ENCODE measurements around the gene FDX2. TPM values are rescaled to one million over a fixed set of nuclear protein-coding genes. Genes with fewer than 3 reads are reported as not detected.

FDX2 gene
- total and polyA plus RNA-seq, 2 of the 13 experiments (the other 11 are each of a cell fraction or from before 2014, with no cell fraction given), result 21.0 to 24.7 TPM

DNA sequence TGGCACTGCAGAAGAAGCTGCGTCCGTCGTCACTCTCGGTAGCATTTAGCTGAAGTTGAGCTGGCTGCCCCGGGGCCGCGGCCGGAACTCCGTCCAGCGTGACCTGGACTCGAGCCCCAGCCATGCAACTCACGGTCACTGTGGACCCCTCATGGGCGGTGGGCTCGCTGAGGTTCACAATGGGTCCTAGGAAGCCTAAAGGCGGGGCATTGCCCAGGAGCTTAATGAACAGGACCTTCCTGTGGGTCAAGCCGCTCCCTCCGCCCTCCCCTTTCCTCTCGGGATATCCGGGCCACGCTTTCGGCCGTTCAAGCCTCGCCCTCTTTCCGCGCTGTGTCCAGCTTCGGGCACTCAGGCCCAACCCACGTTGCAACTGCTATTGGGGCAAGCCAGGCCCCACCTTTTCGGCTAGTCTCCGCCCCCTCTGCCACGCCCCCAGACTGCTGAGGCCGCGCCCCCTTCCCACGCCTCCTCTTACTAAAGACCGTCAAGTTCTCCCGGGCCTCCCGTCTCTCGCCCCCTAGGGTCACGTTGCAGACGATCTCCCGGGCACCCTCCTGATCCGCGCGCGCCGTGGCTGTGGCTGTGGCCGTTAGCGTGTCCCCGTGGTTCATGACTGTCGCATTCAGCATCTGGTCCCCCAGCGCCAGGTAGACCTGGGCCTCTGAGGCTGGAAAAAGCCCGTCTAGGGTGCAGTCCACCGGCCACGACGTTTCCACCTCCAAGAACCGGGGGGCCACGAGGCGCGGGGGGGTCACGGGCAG, 19.0 kb upstream of the FDX2 start (continued):
- TF ChIP-seq CCAR2 (optimal IDR thresholded peaks at IDR 0.05; ENCODE audit: low read depth, low read length) (no peak), ZNF644 (CRISPR knock-in tag; IDR thresholded peaks at IDR 0.05; ENCODE audit: low read depth) (no peak), HNRNPUL1 (IDR thresholded peaks at IDR 0.05; ENCODE audit: low read depth, low read length) (no peak), ZFP90 (CRISPR knock-in tag; IDR thresholded peaks at IDR 0.05; ENCODE audit: borderline replicate concordance) (peak; percentile 61; the same call in 1 of the 2 replicates), ZNF598 (CRISPR knock-in tag; IDR thresholded peaks at IDR 0.05; ENCODE audit: borderline replicate concordance) (0 out of 2 replicates have a peak, but pooled peaks have one; percentile 10), ZNF234 (CRISPR knock-in tag; conservative IDR thresholded peaks at IDR 0.05) (0 out of 2 replicates have a peak, but pooled peaks have one; percentile 68), SP1 (IDR thresholded peaks at IDR 0.05) (no peak), SP1 (CRISPR knock-in tag; IDR thresholded peaks at IDR 0.05) (peak; percentile 75), GABPA (IDR thresholded peaks at IDR 0.05; ENCODE audit: low read depth, low read length) (peak; percentile 33; the same call in 1 of the 2 replicates), GABPA (CRISPR knock-in tag; IDR thresholded peaks at IDR 0.05; ENCODE audit: low read depth) (peak; percentile 48; the same call in 1 of the 2 replicates), TOPORS (CRISPR knock-in tag; IDR thresholded peaks at IDR 0.05) (no peak), HCFC1 (IDR thresholded peaks at IDR 0.05; ENCODE audit: low read depth, low read length) (no peak), ZFP1 (CRISPR knock-in tag; IDR thresholded peaks at IDR 0.05) (no peak), ZNF564 (CRISPR knock-in tag; IDR thresholded peaks at IDR 0.05) (peak; percentile 79), PPARG (CRISPR knock-in tag; conservative IDR thresholded peaks at IDR 0.05) (no peak)
- TF ChIP-seq, protein P1, sequence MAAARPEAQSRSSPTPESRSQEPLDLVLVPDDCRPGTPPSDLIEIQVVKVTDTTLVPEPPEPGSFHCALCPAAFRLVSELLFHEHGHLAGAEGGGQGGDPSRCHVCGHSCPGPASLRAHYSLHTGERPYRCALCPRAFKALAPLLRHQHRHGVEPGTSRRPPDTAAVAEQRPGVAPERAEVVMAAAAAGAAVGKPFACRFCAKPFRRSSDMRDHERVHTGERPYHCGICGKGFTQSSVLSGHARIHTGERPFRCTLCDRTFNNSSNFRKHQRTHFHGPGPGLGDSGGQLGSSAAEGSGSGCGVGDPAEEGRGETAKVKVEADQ (CRISPR knock-in tag; IDR thresholded peaks at IDR 0.05; ENCODE audit: borderline replicate concordance), result no peak
- TF ChIP-seq, protein P2, sequence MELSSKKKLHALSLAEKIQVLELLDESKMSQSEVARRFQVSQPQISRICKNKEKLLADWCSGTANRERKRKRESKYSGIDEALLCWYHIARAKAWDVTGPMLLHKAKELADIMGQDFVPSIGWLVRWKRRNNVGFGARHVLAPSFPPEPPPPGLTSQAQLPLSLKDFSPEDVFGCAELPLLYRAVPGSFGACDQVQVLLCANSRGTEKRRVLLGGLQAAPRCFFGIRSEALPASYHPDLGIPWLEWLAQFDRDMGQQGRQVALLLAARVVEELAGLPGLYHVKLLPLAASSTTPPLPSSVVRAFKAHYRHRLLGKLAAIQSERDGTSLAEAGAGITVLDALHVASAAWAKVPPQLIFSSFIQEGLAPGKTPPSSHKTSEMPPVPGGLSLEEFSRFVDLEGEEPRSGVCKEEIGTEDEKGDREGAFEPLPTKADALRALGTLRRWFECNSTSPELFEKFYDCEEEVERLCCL (CRISPR knock-in tag; IDR thresholded peaks at IDR 0.05; ENCODE audit: borderline replicate concordance), result 0 out of 2 replicates have a peak, but pooled peaks have one; percentile 43
- TF ChIP-seq, protein P3, sequence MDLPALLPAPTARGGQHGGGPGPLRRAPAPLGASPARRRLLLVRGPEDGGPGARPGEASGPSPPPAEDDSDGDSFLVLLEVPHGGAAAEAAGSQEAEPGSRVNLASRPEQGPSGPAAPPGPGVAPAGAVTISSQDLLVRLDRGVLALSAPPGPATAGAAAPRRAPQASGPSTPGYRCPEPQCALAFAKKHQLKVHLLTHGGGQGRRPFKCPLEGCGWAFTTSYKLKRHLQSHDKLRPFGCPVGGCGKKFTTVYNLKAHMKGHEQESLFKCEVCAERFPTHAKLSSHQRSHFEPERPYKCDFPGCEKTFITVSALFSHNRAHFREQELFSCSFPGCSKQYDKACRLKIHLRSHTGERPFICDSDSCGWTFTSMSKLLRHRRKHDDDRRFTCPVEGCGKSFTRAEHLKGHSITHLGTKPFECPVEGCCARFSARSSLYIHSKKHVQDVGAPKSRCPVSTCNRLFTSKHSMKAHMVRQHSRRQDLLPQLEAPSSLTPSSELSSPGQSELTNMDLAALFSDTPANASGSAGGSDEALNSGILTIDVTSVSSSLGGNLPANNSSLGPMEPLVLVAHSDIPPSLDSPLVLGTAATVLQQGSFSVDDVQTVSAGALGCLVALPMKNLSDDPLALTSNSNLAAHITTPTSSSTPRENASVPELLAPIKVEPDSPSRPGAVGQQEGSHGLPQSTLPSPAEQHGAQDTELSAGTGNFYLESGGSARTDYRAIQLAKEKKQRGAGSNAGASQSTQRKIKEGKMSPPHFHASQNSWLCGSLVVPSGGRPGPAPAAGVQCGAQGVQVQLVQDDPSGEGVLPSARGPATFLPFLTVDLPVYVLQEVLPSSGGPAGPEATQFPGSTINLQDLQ (CRISPR knock-in tag; IDR thresholded peaks at IDR 0.05), result no peak
